Activated T-helper 2 cell treated with anti-CD3 and anti-CD28 coated beads, Interferon-gamma antibody, Interleukin-2, Interleukin-4, amounts not matched to agents 10 μg/mL and 5 μg/mL and 100 μg/mL, durations not matched to agents 14 hours and 24 hours and 36 hours (primary cell): ENCODE data around the gene CACNA1S. TPM values are rescaled to one million over a fixed set of nuclear protein-coding genes. Genes with fewer than 3 reads are reported as not detected.

ENCODE experiments used
- DNase-seq: peaks from one replicate; pipeline ENCODE4 v3.0.0; 2021; ENCODE audit warnings: low spot score
- H3K27ac Mint-ChIP-seq: one replicate; pipeline ENCODE4 v1.8.0; 2021; ENCODE audit warnings: mixed read lengths
- H3K27me3 Mint-ChIP-seq: one replicate; pipeline ENCODE4 v1.8.0; 2021; ENCODE audit warnings: low read depth, mixed read lengths
- H3K36me3 Mint-ChIP-seq: one replicate; pipeline ENCODE4 v1.8.0; 2021; ENCODE audit warnings: low read depth, mixed read lengths
- H3K4me1 Mint-ChIP-seq: one replicate; pipeline ENCODE4 v1.8.0; 2021; ENCODE audit warnings: low read depth, mixed read lengths
- H3K4me3 Mint-ChIP-seq: one replicate; pipeline ENCODE4 v1.8.0; 2021; ENCODE audit warnings: low read depth, mild to moderate bottlenecking, moderate library complexity, mixed read lengths
- H3K9me3 Mint-ChIP-seq: one replicate; pipeline ENCODE4 v1.8.0; 2021; ENCODE audit warnings: mixed read lengths
- intact Hi-C: fragments of 100-400 bp; cut with micrococcal nuclease; formaldehyde crosslinking; loops from one replicate; pipeline ENCODE4 v1.15.1; 2023
- total RNA-seq: library from RNA; stranded (reverse); gene quantifications from 2 replicates; pipeline ENCODE4 v1.2.3, GENCODE V29; 2022

CACNA1S gene
- total RNA-seq, 1 donor from 2014 or later: not detected

GRCh38 chr1:201110138-201110537 is 2.1 kb downstream of the CACNA1S start:
- intact Hi-C loops: loop anchor here (10.0 kb wide), 1 partner anchor 485 kb away; the partner anchor contains the start of gene KIF14
- no peaks in the 10 kb centered on the region for H3K9me3 Mint-ChIP-seq

GRCh38 chr1:201109651-201110050 is 2.6 kb downstream of the CACNA1S start:
- no peaks in the 10 kb centered on the region for H3K4me1 Mint-ChIP-seq
- intact Hi-C loops: loop anchor here (10.0 kb wide), 1 partner anchor 485 kb away; the partner anchor contains the start of gene KIF14

More at GRCh38 chr1:201110138-201110537, 2.1 kb downstream of the CACNA1S start:
- no peak for DNase-seq
- no peaks in the 10 kb centered on the region for H3K36me3 Mint-ChIP-seq
- H3K27ac Mint-ChIP-seq: no peak overlapping the region
- H3K4me1 Mint-ChIP-seq: peaks cover 2% of the 10 kb centered on the region
- H3K27me3 Mint-ChIP-seq: peaks cover 18% of the 10 kb centered on the region
- H3K4me3 Mint-ChIP-seq: no peak overlapping the region

GRCh38 chr1:201108614-201109013 is 3.6 kb downstream of the CACNA1S start:
- H3K27me3 Mint-ChIP-seq: peaks cover 11% of the 10 kb centered on the region
- H3K9me3 Mint-ChIP-seq: no peaks in the 10 kb centered on the region
- intact Hi-C loops: no loop called here
- no peaks in the 10 kb centered on the region for H3K4me1 Mint-ChIP-seq
- no peak overlapping the region for H3K4me3 Mint-ChIP-seq
- no peak for DNase-seq
- H3K27ac Mint-ChIP-seq: no peak overlapping the region
- no peaks in the 10 kb centered on the region for H3K36me3 Mint-ChIP-seq

More at GRCh38 chr1:201109651-201110050, 2.6 kb downstream of the CACNA1S start:
- Mint-ChIP-seq H3K36me3 (no peaks in the 10 kb centered on the region), H3K27me3 (peaks cover 15% of the 10 kb centered on the region), H3K4me3 (no peak overlapping the region), H3K27ac (no peak overlapping the region), H3K9me3 (no peaks in the 10 kb centered on the region)
- no peak for DNase-seq

- no peak for DNase-seq
- intact Hi-C loops: no loop called here
- H3K4me3 Mint-ChIP-seq: no peak overlapping the region
- H3K27ac Mint-ChIP-seq: no peak overlapping the region
- no peaks in the 10 kb centered on the region for H3K4me1 Mint-ChIP-seq
- H3K27me3 Mint-ChIP-seq: peaks cover 1% of the 10 kb centered on the region
- H3K9me3 Mint-ChIP-seq: no peaks in the 10 kb centered on the region
- no peaks in the 10 kb centered on the region for H3K36me3 Mint-ChIP-seq
Observed at GRCh38 chr1:201105688-201106087, 6.5 kb downstream of the CACNA1S start.

- intact Hi-C loops: no loop called here
- no peak for DNase-seq
- Mint-ChIP-seq H3K27ac (no peak overlapping the region), H3K4me3 (no peak overlapping the region), H3K36me3 (no peaks in the 10 kb centered on the region), H3K27me3 (peaks cover 1% of the 10 kb centered on the region), H3K4me1 (no peaks in the 10 kb centered on the region), H3K9me3 (no peaks in the 10 kb centered on the region)
Observed at GRCh38 chr1:201104141-201104540, 8.1 kb downstream of the CACNA1S start.

- Mint-ChIP-seq H3K27me3 (peaks cover 1% of the 10 kb centered on the region), H3K27ac (no peak overlapping the region), H3K9me3 (no peaks in the 10 kb centered on the region), H3K4me1 (no peaks in the 10 kb centered on the region), H3K4me3 (no peak overlapping the region), H3K36me3 (no peaks in the 10 kb centered on the region)
- intact Hi-C loops: no loop called here
- DNase-seq: no peak
Observed at GRCh38 chr1:201103666-201104065, 8.6 kb downstream of the CACNA1S start.

GRCh38 chr1:201100169-201100930 is 11.9 kb downstream of the CACNA1S start:
- no peak for DNase-seq
- Mint-ChIP-seq H3K9me3 (no peaks in the 10 kb centered on the region), H3K27ac (no peak overlapping the region), H3K4me1 (no peaks in the 10 kb centered on the region), H3K27me3 (peaks cover 5% of the 10 kb centered on the region), H3K4me3 (no peak overlapping the region), H3K36me3 (no peaks in the 10 kb centered on the region)
- intact Hi-C loops: no loop called here

GRCh38 chr1:201098992-201099677 is 13.1 kb downstream of the CACNA1S start:
- Mint-ChIP-seq H3K27me3 (peaks cover 5% of the 10 kb centered on the region), H3K4me3 (no peak overlapping the region), H3K4me1 (no peaks in the 10 kb centered on the region), H3K9me3 (no peaks in the 10 kb centered on the region), H3K27ac (no peak overlapping the region), H3K36me3 (no peaks in the 10 kb centered on the region)
- DNase-seq: no peak
- intact Hi-C loops: no loop called here

GRCh38 chr1:201096977-201097856 is 15.0 kb downstream of the CACNA1S start:
- Mint-ChIP-seq H3K27me3 (peaks cover 5% of the 10 kb centered on the region), H3K9me3 (no peaks in the 10 kb centered on the region), H3K4me1 (no peaks in the 10 kb centered on the region), H3K4me3 (no peak overlapping the region), H3K36me3 (no peaks in the 10 kb centered on the region), H3K27ac (no peak overlapping the region)
- intact Hi-C loops: no loop called here
- DNase-seq: no peak

GRCh38 chr1:201096041-201096461 is 16.2 kb downstream of the CACNA1S start:
- intact Hi-C loops: no loop called here
- H3K27ac Mint-ChIP-seq: no peak overlapping the region
- H3K4me3 Mint-ChIP-seq: no peak overlapping the region
- H3K4me1 Mint-ChIP-seq: no peaks in the 10 kb centered on the region
- peaks cover 5% of the 10 kb centered on the region for H3K27me3 Mint-ChIP-seq
- H3K36me3 Mint-ChIP-seq: no peaks in the 10 kb centered on the region
- no peaks in the 10 kb centered on the region for H3K9me3 Mint-ChIP-seq
- no peak for DNase-seq

- Mint-ChIP-seq H3K4me3 (no peak overlapping the region), H3K36me3 (no peaks in the 10 kb centered on the region), H3K4me1 (no peaks in the 10 kb centered on the region), H3K27ac (no peak overlapping the region), H3K9me3 (no peaks in the 10 kb centered on the region), H3K27me3 (peaks cover 5% of the 10 kb centered on the region)
- intact Hi-C loops: no loop called here
- no peak for DNase-seq
Observed at GRCh38 chr1:201095581-201095980, 16.6 kb downstream of the CACNA1S start.

- Mint-ChIP-seq H3K4me1 (no peaks in the 10 kb centered on the region), H3K27me3 (peaks cover 5% of the 10 kb centered on the region), H3K27ac (no peak overlapping the region), H3K4me3 (no peak overlapping the region), H3K36me3 (no peaks in the 10 kb centered on the region), H3K9me3 (no peaks in the 10 kb centered on the region)
- intact Hi-C loops: no loop called here
- no peak for DNase-seq
Observed at GRCh38 chr1:201094832-201095231, 17.4 kb downstream of the CACNA1S start.
